Skin epidermis (tissue), 12 donors: ENCODE data around the gene MAPK9.

Source experiments
- H3K27ac ChIP-seq, 21 experiments: fragments of 200-600 bp; sonication (generic) in 11 of 21; one replicate each; pipeline ENCODE4 v1.5.0; 2020; ENCODE audit warnings: mild to moderate bottlenecking in 3 of 21, inconsistent platforms in 2 of 21, moderate library complexity in 2 of 21
- H3K4me3 ChIP-seq, 7 experiments: fragments of 200-600 bp; sonication (generic) in 2 of 7; one replicate each; pipeline ENCODE4 v1.5.0; 2020; ENCODE audit warnings: inconsistent platforms in 2 of 7, mild to moderate bottlenecking in 2 of 7, moderate library complexity in 1 of 7

Gene MAPK9

DNA sequence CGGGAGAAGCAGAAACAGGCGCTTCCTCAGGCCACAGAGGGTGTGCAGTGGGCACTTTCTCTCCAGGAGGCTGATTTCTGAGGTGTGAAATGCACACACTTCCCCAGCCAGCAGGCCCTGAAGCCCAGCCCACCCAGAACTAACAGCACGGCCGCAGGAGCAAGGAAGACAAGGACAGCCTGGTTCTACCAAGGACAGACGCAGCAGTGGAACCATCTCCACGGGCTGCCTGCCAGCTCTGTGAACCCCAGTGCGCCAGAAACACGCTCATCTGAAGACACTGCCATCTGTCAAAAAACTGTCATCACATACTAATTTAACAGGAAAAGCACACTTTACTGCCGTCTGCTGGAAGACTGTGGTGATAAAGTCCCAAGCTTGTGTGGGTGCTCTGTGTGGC lies 40.7 kb downstream of the MAPK9 start:
- Histone ChIP-seq H3K4me3 (no peak overlapping the region), H3K27ac (no peak overlapping the region)

DNA sequence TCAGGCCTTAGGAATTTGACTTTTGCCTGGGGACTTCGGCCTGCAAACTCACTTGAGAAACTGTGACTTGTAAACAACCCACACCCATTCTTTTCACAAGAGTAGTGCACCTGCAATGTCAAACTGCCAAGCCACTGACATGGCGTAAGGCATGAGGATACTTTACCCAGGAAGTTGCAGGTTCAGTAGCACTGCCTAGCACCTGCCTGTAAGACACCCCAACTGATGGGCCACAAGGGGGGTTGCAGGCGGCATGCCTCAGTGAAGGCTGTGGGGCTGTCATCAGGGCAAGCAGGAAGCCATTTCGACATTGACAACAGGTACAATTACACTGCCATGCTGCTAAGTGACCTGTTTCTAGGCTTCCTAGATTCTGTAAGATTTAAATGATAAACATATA lies 41.6 kb downstream of the MAPK9 start:
- Histone ChIP-seq H3K4me3 (no peak overlapping the region), H3K27ac (no peak overlapping the region)

DNA sequence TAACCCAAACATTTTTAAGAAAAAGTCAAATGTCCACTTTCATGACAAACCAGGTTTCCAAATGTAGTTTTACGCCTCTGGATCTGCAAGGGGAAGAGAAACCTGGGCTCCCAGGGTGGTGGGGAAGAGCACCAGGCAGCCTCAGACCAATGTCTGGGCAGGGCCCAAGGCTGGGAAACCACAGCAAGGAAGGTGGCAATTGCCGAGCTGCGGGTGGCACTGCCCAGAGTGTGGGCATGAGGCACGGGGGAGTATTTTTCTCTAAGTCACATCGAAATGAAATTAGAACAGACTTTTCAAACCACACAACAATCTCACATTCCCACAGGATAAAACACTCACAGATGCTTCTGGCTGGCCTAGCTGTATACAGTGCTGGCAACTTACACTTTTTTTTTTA lies 50.3 kb downstream of the MAPK9 start:
- Histone ChIP-seq H3K4me3 (no peak overlapping the region), H3K27ac (no peak overlapping the region)

DNA sequence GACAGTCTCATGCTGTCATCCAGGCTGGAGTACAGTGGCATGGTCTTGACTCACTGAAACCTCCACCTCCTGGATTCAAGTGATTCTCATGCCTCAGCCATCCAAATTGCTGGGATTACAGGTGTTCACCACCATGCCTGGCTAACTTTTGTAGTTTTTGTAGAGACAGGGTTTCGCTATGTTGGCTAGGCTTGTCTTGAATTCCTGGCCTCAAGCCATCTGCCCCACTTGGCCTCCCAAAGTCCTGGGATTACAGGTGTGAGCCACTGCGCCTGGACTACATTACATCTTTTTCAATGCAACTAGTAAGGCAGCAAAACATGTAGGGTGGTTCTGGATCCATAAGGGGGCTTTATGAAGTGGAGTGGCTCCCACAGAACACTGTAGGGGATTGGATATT lies 53.3 kb downstream of the MAPK9 start:
- H3K4me3 ChIP-seq = no peak overlapping the region
- no peak overlapping the region for H3K27ac ChIP-seq

DNA sequence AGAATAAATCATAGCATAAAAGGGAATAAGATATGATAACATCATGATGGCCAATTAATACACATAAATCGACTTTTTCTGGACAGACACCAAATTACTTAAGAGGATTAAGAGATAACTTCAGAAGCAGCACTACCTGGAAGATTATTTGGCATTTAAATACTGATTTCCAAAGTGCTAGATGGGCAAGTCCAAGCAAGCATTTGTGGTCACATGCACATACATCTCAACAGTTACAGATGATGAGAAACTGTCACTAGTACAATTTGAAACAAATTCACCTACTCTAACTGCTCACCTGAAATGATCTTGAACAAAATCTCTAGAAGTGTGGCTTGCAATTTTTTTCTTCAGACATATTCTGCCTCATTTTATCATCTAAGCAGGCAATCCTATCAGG lies 56.0 kb downstream of the MAPK9 start:
- Histone ChIP-seq H3K27ac (no peak overlapping the region), H3K4me3 (no peak overlapping the region)

DNA sequence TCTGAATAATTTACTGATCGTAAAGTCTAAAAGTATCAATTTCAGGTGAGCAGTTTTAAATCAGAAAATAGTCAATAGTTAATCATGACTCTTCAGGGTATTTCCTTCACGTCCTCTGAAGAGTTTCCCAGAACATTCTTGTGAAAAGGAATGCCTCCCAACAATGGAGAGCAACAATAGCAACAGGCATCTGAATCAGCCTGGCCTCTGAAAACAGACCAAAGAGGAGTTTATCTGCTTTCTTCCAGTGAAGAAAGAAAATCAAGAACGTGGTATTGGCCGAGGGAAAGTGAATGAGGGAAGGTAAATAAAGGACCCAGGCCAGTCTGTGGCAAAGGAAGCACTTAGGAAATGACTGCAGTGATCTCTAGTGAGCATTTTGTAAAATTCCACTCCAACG lies 56.8 kb downstream of the MAPK9 start:
- H3K4me3 ChIP-seq = no peak overlapping the region

DNA sequence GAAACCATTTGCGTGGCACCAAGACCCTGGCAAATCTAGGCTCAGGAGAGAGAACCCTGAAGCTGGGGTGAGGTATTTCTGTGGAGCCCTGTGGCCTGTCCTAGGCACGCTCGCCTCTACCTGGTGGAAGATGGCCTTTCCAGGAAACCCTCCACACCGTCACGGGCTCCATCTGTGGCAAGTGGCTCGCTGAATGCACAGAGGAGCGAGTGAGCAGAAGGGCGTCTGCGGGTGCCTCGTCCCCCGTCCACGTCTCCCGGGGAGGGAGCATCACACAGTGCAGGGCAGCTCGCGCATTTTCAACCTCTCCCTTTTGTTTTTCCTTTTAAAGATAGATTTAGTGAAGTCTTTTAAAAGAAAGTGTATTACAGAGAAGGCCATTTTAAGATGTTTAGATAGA lies 57.6 kb downstream of the MAPK9 start:
- Histone ChIP-seq H3K27ac (no peak overlapping the region), H3K4me3 (no peak overlapping the region)

More for the DNA sequence above, 56.8 kb downstream of the MAPK9 start:
- H3K27ac ChIP-seq = no peak overlapping the region

DNA sequence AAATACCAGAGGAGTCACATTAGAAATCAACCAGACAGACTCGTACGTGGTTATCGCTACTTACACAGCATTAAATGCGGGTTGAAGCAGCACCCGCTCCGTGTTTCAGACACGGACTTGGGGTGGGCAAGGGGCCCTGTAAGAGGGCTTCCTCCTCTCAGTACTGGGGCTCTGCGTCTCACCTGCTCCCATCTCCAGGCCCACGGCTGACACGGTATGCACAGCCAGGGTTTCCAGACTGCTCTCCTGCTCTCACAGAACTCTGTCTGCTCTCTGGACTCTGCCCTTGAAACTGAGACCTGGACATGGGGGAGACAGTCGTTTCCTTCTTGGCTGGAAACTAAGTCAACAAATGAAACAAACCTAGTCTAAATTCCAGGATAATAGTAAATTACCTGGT lies 58.2 kb downstream of the MAPK9 start:
- Histone ChIP-seq H3K27ac (no peak overlapping the region), H3K4me3 (no peak overlapping the region)

DNA sequence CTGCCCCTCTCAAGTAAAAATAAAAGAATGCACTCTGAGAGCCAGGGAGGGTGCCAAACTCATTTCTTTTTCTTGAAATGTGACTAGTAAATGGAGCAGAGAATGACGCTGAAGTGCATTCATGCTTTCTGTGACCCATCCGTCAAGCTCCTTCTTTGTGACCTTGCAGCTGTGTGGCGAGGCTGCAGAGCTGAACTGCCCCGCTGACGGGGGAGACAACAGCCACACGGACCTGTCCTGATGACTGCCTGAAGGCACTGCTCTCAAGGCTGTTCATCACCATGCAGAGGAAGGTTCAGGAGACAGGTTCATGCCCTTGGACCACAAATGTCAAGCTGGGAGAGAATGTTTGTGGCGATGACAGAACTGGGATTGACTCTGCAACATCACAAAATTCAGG lies 61.9 kb downstream of the MAPK9 start:
- Histone ChIP-seq H3K4me3 (no peak overlapping the region), H3K27ac (no peak overlapping the region)

DNA sequence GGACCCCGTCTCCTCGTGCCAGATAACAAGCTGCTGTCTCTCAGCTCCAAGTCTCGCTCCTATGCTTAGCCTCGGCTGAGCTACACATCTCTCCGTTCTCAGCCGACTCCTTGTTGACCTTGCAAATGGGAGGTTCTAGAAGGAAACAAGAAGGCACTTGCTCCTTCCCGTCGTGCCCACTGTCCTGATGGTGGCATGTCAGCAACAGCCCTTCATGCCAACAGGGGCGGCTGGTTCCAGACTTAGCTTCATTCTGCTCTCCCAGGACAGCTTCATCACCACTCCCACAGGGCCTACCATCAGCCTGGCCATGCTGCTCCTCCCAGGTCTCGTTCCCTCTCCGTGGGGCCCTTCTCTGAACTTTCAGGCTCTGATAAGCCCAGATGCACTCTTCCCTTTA lies 69.8 kb downstream of the MAPK9 start:
- H3K27ac ChIP-seq = no peak overlapping the region
- no peak overlapping the region for H3K4me3 ChIP-seq

DNA sequence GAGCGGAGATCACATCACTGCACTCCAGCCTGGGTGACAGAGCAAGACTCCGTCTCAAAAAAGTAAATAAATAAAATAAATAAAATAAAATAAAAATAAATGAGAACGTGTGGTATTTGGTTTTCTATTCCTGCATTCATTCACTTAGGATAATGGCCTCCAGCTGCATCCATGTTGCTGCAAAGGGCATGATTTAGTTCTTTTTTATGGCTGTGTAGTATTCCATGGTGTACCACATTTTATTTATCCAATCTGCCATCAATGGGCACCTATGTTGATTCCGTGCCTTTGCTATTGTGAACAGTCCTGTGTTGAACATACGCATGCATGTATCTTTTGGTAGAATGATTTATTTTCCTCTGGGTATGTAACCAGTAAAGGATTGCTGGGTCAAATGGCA lies 74.1 kb downstream of the MAPK9 start:
- Histone ChIP-seq H3K27ac (no peak overlapping the region), H3K4me3 (no peak overlapping the region)

DNA sequence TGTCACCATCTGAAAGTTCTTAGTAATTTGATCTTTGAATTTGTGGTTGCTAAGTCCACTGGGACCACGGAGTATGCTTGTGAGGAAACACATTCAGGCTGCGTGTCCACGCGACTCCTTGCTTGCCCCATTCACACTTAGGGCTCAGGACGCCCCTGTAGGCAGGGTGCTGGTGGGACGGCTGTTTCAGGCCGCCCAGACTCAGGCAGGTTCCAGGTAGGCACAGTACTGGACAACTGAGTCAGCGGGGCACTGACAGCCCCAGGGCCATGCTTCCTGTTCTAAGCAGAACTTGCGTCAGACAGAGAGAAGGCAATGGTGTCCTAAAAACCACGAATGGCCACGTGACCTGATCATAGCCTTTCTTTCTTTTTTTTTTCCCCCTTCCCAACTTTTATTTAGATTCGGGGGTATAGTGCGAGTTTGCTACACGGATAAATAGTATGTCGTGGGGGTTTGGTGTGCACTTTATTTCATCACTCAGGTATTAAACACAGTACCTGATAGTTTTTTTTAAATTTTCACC lies 75.2 kb downstream of the MAPK9 start:
- H3K4me3 ChIP-seq = no peak overlapping the region
- no peak overlapping the region for H3K27ac ChIP-seq

DNA sequence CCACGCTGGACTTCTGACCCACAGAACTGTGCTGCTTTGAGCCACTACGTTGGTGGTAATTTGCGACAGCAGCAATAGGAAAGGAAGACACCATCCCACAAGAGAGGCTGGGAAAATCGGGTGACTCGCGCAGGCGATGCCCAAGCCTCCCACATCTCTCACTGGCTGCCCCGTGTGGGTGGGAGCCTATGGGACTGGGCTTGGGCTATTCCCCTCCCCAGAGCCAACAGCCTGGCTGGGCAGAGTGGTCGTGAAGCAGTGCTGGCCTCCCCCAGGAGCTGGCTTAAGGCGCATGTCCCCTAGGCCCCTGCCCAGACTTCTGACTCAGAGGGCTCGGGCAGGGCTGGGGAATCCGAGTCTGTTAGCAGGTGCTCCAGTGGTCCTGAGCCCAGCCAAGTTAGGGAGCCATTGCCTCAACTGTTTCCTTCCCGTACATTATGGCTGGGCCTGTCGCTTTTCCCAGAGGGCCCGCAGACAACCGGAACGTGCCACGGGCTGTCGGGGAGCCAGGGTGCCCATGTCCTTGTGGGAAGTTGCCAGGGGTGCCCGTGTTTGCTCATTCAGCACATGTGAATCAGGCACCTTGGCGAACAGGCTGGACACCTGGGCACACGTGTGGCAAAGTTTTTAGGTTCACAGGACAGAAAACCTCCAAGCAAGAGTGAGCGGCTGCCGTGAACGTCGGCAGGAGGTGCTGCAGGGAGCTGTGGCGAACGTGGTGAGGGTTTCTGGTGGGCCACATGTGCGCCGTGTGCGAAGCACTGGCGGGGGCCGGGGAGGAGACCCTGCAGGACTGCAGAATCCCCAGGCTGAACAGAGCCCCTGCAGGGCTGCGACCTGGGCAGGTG lies 75.9 kb downstream of the MAPK9 start:
- Histone ChIP-seq H3K4me3 (no peak overlapping the region), H3K27ac (no peak overlapping the region)

DNA sequence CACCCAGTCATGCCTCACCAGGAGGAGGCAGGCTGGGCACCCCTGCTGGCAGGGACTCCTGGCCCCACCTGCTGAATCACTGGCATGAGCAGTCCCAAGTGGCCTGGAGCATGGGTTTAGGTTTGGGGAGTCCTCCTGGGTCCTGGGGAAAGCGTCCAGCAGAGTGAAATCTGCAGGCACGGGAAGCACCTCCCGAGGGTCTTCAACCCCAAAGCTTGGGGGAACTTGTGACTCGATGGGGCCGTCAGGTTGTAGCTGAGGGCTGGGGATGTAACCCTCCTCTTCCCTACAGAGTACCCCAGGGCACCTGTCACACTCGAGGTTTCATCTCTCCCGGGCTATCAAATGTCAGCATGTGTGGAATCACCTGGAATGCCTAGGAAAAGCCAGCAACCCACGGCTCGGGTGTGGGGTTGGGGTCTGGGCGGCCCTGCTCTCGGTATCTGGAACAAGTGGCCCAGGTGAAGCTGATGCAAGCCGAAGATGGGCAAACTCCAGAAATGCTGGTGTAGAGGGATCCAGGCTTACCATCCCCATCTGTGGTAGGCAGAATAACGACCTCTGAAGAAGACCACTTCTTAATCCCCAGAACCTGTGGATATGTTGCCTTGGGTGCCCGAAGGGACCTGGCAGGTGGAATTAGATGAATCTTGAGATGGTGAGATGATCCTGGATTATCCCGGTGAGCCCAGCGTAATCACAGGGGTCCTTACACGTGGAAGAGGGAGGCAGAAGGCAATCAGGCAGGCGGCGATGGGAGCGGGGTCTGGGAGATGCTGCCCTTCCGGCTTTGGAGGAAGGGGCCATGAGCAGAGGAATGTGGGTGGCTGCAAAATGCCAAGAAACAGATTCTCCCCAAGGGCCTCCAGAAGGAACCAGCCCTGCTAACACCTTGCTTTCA lies 76.8 kb downstream of the MAPK9 start:
- H3K4me3 ChIP-seq = no peak overlapping the region
- no peak overlapping the region for H3K27ac ChIP-seq

DNA sequence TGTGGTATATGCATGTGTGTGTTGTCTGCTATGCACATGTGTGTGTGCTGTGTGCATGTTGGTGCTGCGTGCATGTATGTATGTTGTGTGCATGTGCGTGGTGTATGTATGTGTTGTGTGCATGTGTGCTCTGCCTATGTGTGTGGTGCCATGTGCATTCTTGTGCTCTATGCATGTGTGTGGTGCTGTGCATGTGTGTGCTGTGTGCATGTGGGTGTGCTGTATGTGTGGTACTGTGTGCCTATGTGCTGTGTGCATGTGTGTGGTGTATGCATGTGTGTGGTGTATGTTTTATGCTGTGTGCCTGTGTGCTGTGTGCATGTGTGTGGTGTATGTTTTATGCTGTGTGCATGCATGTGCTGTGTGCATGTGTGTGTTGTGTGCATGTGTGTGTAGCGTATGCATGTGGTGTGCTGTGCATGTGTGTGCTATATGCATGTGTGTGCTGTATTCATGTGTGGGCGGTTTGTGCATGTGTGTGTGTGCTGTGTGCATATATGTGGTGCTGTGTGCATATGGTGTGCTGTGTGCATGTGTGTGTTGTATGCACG lies 78.2 kb downstream of the MAPK9 start:
- Histone ChIP-seq H3K4me3 (no peak overlapping the region), H3K27ac (no peak overlapping the region)

DNA sequence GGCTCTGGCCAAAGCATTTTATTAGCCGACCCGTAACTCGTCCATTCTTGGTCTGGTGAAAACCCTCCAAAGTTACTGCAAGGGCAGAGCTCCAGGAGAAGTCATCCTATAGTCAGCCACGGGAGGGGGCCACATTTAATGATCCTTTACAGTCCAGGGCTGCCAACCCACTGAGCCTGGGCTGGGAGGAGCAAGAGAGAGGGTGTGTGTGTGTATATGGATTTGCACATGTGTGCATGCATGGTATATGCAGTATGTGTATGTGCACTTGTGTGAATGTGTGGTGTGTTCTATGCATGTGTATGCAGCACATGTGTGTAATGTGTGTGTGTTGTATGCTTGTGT lies 78.7 kb downstream of the MAPK9 start:
- H3K4me3 ChIP-seq = no peak overlapping the region
- no peak overlapping the region for H3K27ac ChIP-seq

DNA sequence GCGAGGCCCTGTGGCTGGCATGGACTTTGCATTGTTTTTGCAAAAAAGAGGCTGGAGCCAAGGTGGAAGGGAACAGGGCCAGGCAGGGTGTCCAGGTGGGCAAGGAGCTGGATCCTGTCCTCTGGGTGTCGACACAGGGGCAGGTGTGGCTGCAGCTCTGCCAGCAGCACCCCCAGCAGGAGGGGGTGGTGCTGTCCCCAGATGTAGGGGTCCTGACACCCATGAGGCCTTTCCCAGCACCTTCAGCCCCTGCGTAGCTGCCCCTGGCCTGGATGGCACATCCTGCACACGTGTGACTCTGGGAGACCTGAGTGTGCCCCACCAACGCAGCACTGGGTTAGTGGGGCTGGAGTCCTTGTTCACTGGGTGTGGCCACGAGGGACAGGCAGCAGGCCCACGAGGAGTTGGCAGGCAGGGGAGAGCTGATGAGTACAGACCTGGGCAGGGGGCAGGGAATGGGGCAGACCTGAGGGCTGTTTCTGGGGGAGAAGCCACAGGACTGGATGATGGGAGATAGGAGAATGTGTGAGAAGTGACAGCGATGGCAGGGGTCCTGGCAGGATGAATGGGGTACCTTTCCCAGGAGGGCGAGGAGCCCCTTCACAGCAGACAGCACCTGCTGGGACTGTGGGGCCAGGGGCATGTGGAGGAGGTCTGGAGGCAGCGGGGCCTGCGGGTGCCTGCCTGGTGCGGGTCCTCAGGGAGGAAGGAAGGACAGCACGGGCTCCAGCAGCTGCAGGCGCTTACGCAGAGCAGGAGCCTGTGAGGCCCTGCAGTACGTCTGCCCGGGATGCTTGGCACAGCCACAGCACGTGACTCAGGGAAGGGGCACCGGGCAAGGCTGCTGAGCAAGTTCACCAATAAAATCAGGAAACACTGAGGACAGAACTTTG lies 79.3 kb downstream of the MAPK9 start:
- no peak overlapping the region for H3K4me3 ChIP-seq
- H3K27ac ChIP-seq = no peak overlapping the region

DNA sequence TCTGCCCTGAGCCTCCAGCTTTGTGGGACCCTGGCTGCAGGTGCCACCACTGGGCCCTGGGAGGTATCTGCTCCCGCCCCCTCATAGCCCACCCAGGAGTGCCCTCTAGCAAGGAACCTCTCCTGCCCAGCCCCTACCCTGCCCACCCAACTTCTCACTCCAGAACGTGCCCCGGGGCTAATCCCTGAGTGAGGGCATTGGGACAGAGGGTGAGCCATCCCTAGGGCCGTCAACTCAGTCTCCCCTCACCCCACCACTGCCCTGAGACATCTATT lies 80.2 kb downstream of the MAPK9 start:
- Histone ChIP-seq H3K4me3 (no peak overlapping the region), H3K27ac (no peak overlapping the region)

DNA sequence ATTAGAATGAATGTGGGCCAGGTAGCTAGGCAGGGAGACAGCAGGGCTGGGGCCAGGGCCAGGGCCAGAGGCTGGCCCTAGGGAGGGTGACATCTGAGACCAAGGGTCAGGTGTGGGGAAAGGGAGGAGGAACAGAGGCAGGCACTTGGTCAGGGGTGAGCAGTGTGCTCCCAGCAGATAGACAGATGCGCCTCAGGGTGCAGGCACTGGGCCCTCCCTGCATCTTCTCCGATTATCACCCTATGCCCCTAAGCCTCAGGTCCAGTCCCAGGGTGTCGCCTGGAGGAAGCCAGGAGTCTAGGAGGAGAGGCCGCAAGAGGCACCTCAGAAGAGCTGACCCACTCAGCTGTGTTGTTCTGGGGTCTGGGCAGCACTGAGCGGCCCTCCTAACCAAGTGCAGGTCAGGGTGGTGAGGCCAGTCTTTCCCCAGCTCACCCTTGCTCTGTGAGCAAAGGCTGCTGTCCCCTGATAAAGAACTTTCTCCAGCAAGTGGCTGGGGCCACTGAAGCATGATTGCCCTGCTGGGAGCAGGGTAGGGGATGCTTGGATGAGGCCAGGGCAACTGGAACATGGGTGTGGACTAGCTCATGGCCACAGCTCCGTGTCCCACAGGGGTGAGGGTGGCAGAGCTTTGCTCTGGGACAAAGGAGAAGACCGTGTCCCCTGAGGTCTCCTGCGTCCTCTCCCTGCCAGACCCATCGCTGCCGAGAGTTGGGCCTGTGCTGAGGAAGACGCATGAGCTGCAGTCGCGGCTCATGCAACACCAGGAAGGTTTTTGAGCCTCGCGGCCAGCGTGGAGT lies 80.7 kb downstream of the MAPK9 start:
- Histone ChIP-seq H3K4me3 (no peak overlapping the region), H3K27ac (no peak overlapping the region)
